Measurements from ENCODE around the gene ZBED6. TPM values are rescaled to one million over a fixed set of nuclear protein-coding genes. Genes with fewer than 3 reads are reported as not detected.

The ZBED6 gene
- polyA plus RNA-seq, 1 experiment = 12.6 TPM

- H3K27me3 ChIP-seq (ENCODE audit: control insufficient read depth, insufficient read depth, low read length) = no peaks in the 10 kb centered on the region
- POLR2A ChIA-PET = interaction anchor here (0.5 to 1.1 kb wide), 5 partner anchors 8 to 251 kb away, joined by 3 to 8 read pairs (median 6); no protein-coding TSS in a partner anchor
- peaks cover 1% of the 10 kb centered on the region for H3K36me3 ChIP-seq (ENCODE audit: control insufficient read depth, insufficient read depth, low read length)
- peak; percentile 51 for DNase-seq (ENCODE audit: low read depth)
- CTCF ChIA-PET = interaction anchor here (0.6 kb wide), 1 partner anchor 237 kb away, joined by 5 read pairs; no protein-coding TSS in a partner anchor
- 0 out of 2 replicates have a peak, but pooled peaks have one; percentile 6 for TF ChIP-seq CTCF (IDR thresholded peaks at IDR 0.05; ENCODE audit: insufficient read depth, low read depth, low read length)
- H3K4me3 ChIP-seq (ENCODE audit: low read depth, low read length) = no peak overlapping the region
Measured at GRCh38 chr1:203807196-203807595, 11.8 kb downstream of the ZBED6 start.

GRCh38 chr1:203813581-203814341, 18.3 kb downstream of the ZBED6 start:
- TF ChIP-seq CTCF (IDR thresholded peaks at IDR 0.05; ENCODE audit: insufficient read depth, low read depth, low read length) = no peak
- CTCF ChIA-PET = no interaction called here
- H3K4me3 ChIP-seq (ENCODE audit: low read depth, low read length) = no peak overlapping the region
- H3K27me3 ChIP-seq (ENCODE audit: control insufficient read depth, insufficient read depth, low read length) = no peaks in the 10 kb centered on the region
- DNase-seq (ENCODE audit: low read depth) = no peak
- POLR2A ChIA-PET = interaction anchor here (0.7 kb wide), 1 partner anchor 22 kb away, joined by 3 read pairs; no protein-coding TSS in a partner anchor
- peaks cover 9% of the 10 kb centered on the region for H3K36me3 ChIP-seq (ENCODE audit: control insufficient read depth, insufficient read depth, low read length)

DNA sequence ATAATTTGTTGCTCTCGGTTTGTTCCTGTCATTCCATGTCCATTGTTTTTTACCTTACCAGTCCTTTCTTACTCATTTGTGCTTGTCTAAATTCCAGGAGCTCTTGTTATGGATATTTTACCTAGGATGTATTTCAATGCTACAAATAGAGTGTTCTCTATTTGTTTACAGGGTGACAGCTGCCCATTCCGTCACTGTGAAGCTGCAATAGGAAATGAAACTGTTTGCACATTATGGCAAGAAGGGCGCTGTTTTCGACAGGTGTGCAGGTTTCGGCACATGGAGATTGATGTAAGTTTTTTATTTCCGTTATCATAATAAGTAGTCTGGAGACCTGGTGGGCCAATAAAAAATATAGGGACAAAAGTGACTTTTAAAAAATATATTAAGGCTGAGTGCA, 23.0 kb downstream of the ZBED6 start:
- no peak for DNase-seq (ENCODE audit: low read depth)
- ChIA-PET CTCF (interaction anchor here (0.8 to 1.1 kb wide), 2 partner anchors 9 to 309 kb away, joined by 3 to 4 read pairs; no protein-coding TSS in a partner anchor), POLR2A (no interaction called here)
- TF ChIP-seq CTCF (IDR thresholded peaks at IDR 0.05; ENCODE audit: insufficient read depth, low read depth, low read length) = no peak
- Histone ChIP-seq H3K27me3 (ENCODE audit: control insufficient read depth, insufficient read depth, low read length) (no peaks in the 10 kb centered on the region), H3K36me3 (ENCODE audit: control insufficient read depth, insufficient read depth, low read length) (peaks cover 23% of the 10 kb centered on the region), H3K4me3 (ENCODE audit: low read depth, low read length) (no peak overlapping the region)

GRCh38 chr1:203823306-203823705, 27.9 kb downstream of the ZBED6 start:
- POLR2A ChIA-PET = no interaction called here
- Histone ChIP-seq H3K4me3 (ENCODE audit: low read depth, low read length) (no peak overlapping the region), H3K27me3 (ENCODE audit: control insufficient read depth, insufficient read depth, low read length) (no peaks in the 10 kb centered on the region), H3K36me3 (ENCODE audit: control insufficient read depth, insufficient read depth, low read length) (peaks cover 16% of the 10 kb centered on the region)
- no peak for TF ChIP-seq CTCF (IDR thresholded peaks at IDR 0.05; ENCODE audit: insufficient read depth, low read depth, low read length)
- CTCF ChIA-PET = no interaction called here
- peak; percentile 32 for DNase-seq (ENCODE audit: low read depth)

GRCh38 chr1:203826175-203826574, 30.8 kb downstream of the ZBED6 start:
- Histone ChIP-seq H3K36me3 (ENCODE audit: control insufficient read depth, insufficient read depth, low read length) (peaks cover 12% of the 10 kb centered on the region), H3K27me3 (ENCODE audit: control insufficient read depth, insufficient read depth, low read length) (no peaks in the 10 kb centered on the region), H3K4me3 (ENCODE audit: low read depth, low read length) (no peak overlapping the region)
- DNase-seq (ENCODE audit: low read depth) = no peak
- CTCF ChIA-PET = no interaction called here
- POLR2A ChIA-PET = no interaction called here
- no peak for TF ChIP-seq CTCF (IDR thresholded peaks at IDR 0.05; ENCODE audit: insufficient read depth, low read depth, low read length)
